Heart left ventricle (tissue), 16 donors: ENCODE results near the gene FBXO40. TPM values are rescaled to one million over a fixed set of nuclear protein-coding genes. Genes with fewer than 3 reads are reported as not detected.

Source experiments
- ATAC-seq, 4 donors: fragments of 200-7000 bp; cut with Tn5 transposase; one replicate each; pipeline ENCODE4 v1.9.1; 2020 to 2022; ENCODE audit warnings: moderate library complexity in 4 of 4, mild to moderate bottlenecking in 3 of 4, moderate number of reproducible peaks in 1 of 4
- DNase-seq, 5 donors: peaks; one replicate each; pipeline ENCODE4 v3.0.0-alpha.2; 2020
- H3K27ac ChIP-seq, 12 donors: fragments of 200-600 bp; sonication (generic) in 4 of 12; one replicate each; pipeline versions ENCODE4 v1.5.0 to v1.8.0; 2016 to 2022; ENCODE audit warnings: mild to moderate bottlenecking in 2 of 12
- H3K27me3 ChIP-seq, 9 donors: fragments of 200-600 bp; sonication (generic) in 2 of 9; one replicate each; pipeline versions ENCODE4 v1.5.1 to v1.8.0; 2016 to 2022; ENCODE audit warnings: mild to moderate bottlenecking in 3 of 9
- H3K36me3 ChIP-seq, 9 donors: fragments of 200-600 bp; sonication (generic) in 2 of 9; one replicate each; pipeline versions ENCODE4 v1.5.0 to v1.8.0; 2018 to 2022; ENCODE audit warnings: mild to moderate bottlenecking in 2 of 9
- H3K4me1 ChIP-seq, 12 donors: fragments of 200-600 bp; sonication (generic) in 4 of 12; one replicate each; pipeline versions ENCODE4 v1.5.0 to v1.8.0; 2016 to 2022; ENCODE audit warnings: mild to moderate bottlenecking in 3 of 12
- H3K4me3 ChIP-seq, 12 donors: fragments of 200-600 bp; sonication (generic) in 4 of 12; one replicate each; pipeline versions ENCODE4 v1.5.0 to v1.8.0; 2017 to 2022; ENCODE audit warnings: mild to moderate bottlenecking in 9 of 12, moderate library complexity in 4 of 12
- H3K9me3 ChIP-seq, 12 donors: fragments of 200-600 bp; sonication (generic) in 4 of 12; one replicate each; pipeline versions ENCODE4 v1.5.0 to v1.8.0; 2016 to 2022; ENCODE audit warnings: mild to moderate bottlenecking in 1 of 12
- CTCF ChIP-seq, 12 donors: fragments of 200-600 bp; sonication (generic) in 4 of 12; IDR thresholded peaks; one replicate each; pipeline versions ENCODE4 v1.5.0 to v1.8.0; 2018 to 2022; ENCODE audit warnings: antibody characterized with exemption in 12 of 12, mild to moderate bottlenecking in 5 of 12
- POLR2A ChIP-seq, 2 donors: fragments of 450-650 bp; IDR thresholded peaks; one replicate each; pipeline ENCODE4 v1.6.1; 2017; ENCODE audit warnings: antibody characterized with exemption in 2 of 2, mild to moderate bottlenecking in 2 of 2, moderate library complexity in 2 of 2
- WGBS, 4 donors: extraction: QIAGEN DNeasy Blood & Tissue Kit in 2 of 4; methylation state at CpG; one replicate each; pipeline versions ENCODE4 v1.1.5 to v1.1.7; 2013 to 2018; 5-methylcytosine and 5-hydroxymethylcytosine counted together
- intact Hi-C, 10 donors: fragments of 100-400 bp; cut with DNase I; formaldehyde crosslinking; loops; one replicate each; pipeline versions ENCODE4 v1.11.1 to v1.14.2; 2022
- polyA plus RNA-seq, 2 donors: library from polyadenylated mRNA; stranded (reverse); fragments of 200-250 nt; gene quantifications; one replicate each; pipeline ENCODE4 v1.2.3, GENCODE V29; 2013
- total RNA-seq, 9 donors: library from RNA; depleted of rRNA in 2 of 9; stranded (reverse); fragments of >200 nt in 2 of 9; fragmentation: NEBNext Ultra II Directional in 3 of 9; extraction: Animal tissue kit (Norgen Biotek cat#: 25700) in 3 of 9; gene quantifications; one replicate each; pipeline versions ENCODE4 v1.1.0 to v1.2.4, GENCODE V29; 2016 to 2023
- donor health status: ischemic (EF 13 %, LVEDD 7.1; RV severe dilation, severe dysfunction).
- donor health status: healthy with polysubstance abuse.
- donor health status: DM: no; HTN: yes; CAD: no.
- donor health status: DM: no; HTN: no; CAD: no.
- donor health status: ischemic (EF 25% LVEDD 6.9; RV normal size, moderate dysfunction).
- donor health status: ischemic (EF 25% LVEDD 5.7; RV mildly dilated, moderate dysfunction).
- donor health status: healthy.
- donor health status: DM: yes; HTN: yes; CAD: no.
- donor health status: ischemic (EF 35%, LVEDD 5.7; RV mildly dilated, moderate dysfunction).
- donor health status: nonischemic (EF 11% LVEDD 7.7; RV severe dilation, severe dysfunction).
- donor health status: DM: yes; HTN: yes; CAD: no.
- donor health status: PGD.
- donor health status: ischemic (EF 29% LVEDD 5.4; RV normal size, mild dysfunction).
- donor health status: nonischemic (EF 23%, LVEDD 6.1; RV moderate dilation, normal function).

The FBXO40 gene
- total and polyA plus RNA-seq, 11 donors: 4.7 to 268 (median 104) TPM

DNA sequence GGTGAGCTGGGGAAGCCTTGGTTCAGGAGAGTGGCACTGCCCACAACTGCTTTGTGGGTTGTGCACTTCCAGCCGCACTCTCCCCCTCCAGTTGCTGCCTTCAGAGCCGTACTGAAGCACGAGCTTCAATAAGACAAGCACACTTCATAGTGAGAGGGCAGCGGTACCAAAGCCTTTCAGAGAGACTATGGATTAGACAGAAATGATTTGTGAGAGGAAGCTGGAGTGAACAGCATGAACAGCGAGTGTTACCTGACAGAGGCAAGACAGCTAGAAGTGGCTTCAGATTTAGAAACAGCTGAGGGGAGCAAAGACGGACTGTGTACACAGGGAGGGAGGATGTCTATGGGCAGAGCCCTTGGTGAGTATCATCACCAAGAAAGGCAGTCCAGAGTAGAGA lies 36.4 kb downstream of the FBXO40 start:
- intact Hi-C loops: no loop called here
- 49 to 68% (median 63%) methylated on average over 6 of the region's 6 CpGs for WGBS, 4 donors
- peaks cover 0 to 34% (median 9%) of the 10 kb centered on the region in 12 donors for H3K4me1 ChIP-seq
- no peaks in the 10 kb centered on the region for H3K9me3 ChIP-seq
- peak in 2 of 5 donors; percentile 40 to 42 for DNase-seq
- peak; percentile 73 to 88 (median 84) for ATAC-seq
- H3K27ac ChIP-seq: peak overlapping the region in 8 of 12 donors; percentile 6 to 70 (median 60)
- H3K27me3 ChIP-seq: no peaks in the 10 kb centered on the region
- no peak overlapping the region for H3K4me3 ChIP-seq
- peaks cover 0 to 54% (median 27%) of the 10 kb centered on the region in 9 donors for H3K36me3 ChIP-seq
- TF ChIP-seq CTCF (IDR thresholded peaks at IDR 0.05): no peak

- peak overlapping the region in 5 of 12 donors; percentile 6 to 70 (median 62) for H3K27ac ChIP-seq
- 89 to 93% (median 92%) methylated on average over 1 of the region's 1 CpG for WGBS, 4 donors
- no peak for TF ChIP-seq CTCF (IDR thresholded peaks at IDR 0.05)
- TF ChIP-seq POLR2A (IDR thresholded peaks at IDR 0.05): no peak
- H3K4me1 ChIP-seq: peaks cover 0 to 31% (median 7%) of the 10 kb centered on the region in 12 donors
- no peak overlapping the region for H3K4me3 ChIP-seq
- ATAC-seq (no peak), DNase-seq (no peak)
- no peaks in the 10 kb centered on the region for H3K9me3 ChIP-seq
- H3K36me3 ChIP-seq: peaks cover 0 to 62% (median 28%) of the 10 kb centered on the region in 9 donors
- no peaks in the 10 kb centered on the region for H3K27me3 ChIP-seq
- intact Hi-C loops: loop anchor here in 2 of 10 donors (2.0 to 10.0 kb wide), 2 partner anchors 18 to 76 kb away; no protein-coding TSS in a partner anchor
Measured at GRCh38 chr3:121630355-121630754, 37.2 kb downstream of the FBXO40 start.

DNA sequence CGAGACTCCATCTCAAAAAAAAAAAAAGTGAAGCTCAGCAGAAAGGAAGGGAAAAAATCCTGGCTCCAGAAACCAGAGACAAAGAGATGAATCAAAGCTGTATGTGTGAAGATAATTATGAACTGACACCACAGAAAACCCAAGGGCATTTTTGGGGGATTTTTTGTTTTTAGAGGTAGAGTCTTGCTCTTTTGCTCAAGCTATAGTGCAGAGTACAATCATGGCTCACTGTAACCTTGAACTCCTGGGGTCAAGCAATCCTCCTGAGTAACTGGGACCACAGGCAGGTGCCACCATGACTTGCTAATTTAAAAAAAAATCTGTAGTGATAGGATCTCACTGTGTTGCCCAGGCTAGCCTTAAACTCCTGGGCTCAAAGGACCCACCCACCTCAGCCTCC lies 44.7 kb downstream of the FBXO40 start:
- no peak overlapping the region for H3K4me3 ChIP-seq
- H3K27ac ChIP-seq: no peak overlapping the region
- no peaks in the 10 kb centered on the region for H3K27me3 ChIP-seq
- TF ChIP-seq CTCF (IDR thresholded peaks at IDR 0.05) (no peak), POLR2A (IDR thresholded peaks at IDR 0.05) (no peak)
- H3K36me3 ChIP-seq: peaks cover 0 to 93% (median 13%) of the 10 kb centered on the region in 9 donors
- DNase-seq (no peak), ATAC-seq (no peak)
- no peaks in the 10 kb centered on the region for H3K4me1 ChIP-seq
- 93 to 100% (median 99%) methylated on average over 1 of the region's 1 CpG for WGBS, 4 donors
- intact Hi-C loops: loop anchor here in 1 of 10 donors (10.0 kb wide), 1 partner anchor 83 kb away; no protein-coding TSS in a partner anchor
- H3K9me3 ChIP-seq: no peaks in the 10 kb centered on the region

GRCh38 chr3:121641127-121641526 lies 47.9 kb downstream of the FBXO40 start:
- 93 to 97% (median 95%) methylated on average over 2 of the region's 2 CpGs for WGBS, 4 donors
- ATAC-seq (no peak), DNase-seq (no peak)
- no peak overlapping the region for H3K27ac ChIP-seq
- H3K36me3 ChIP-seq: peaks cover 0 to 88% (median 17%) of the 10 kb centered on the region in 9 donors
- intact Hi-C loops: loop anchor here in 2 of 10 donors (10.0 kb wide), 2 partner anchors 46 to 86 kb away; partner anchors contain the start of gene FBXO40 (in 1 of the 2)
- H3K9me3 ChIP-seq: no peaks in the 10 kb centered on the region
- no peaks in the 10 kb centered on the region for H3K27me3 ChIP-seq
- no peak for TF ChIP-seq CTCF (IDR thresholded peaks at IDR 0.05)
- TF ChIP-seq POLR2A (IDR thresholded peaks at IDR 0.05): no peak
- H3K4me3 ChIP-seq: no peak overlapping the region
- H3K4me1 ChIP-seq: no peaks in the 10 kb centered on the region
